ENCODE data around the gene PIRT. TPM values are rescaled to one million over a fixed set of nuclear protein-coding genes. Genes with fewer than 3 reads are reported as not detected.

The PIRT gene
- total and polyA plus RNA-seq, 2 of the 8 experiments (the other 6 are each of a cell fraction or from before 2014, with no cell fraction given), result 0.03 TPM; not detected in 1

GRCh38 chr17:10793816-10794215, 44.1 kb downstream of the PIRT start:
- H3K4me3 ChIP-seq (ENCODE audit: extremely low read depth in 1 of 4, insufficient read depth in 2 of 4, low read depth in 3 of 4, low read length in 4 of 4), result no peak overlapping the region
- FAIRE-seq, result no peak
- H2BK15ac ChIP-seq (ENCODE audit: low read length), result no peak overlapping the region
- no peak overlapping the region for H3K56ac ChIP-seq (replicated peaks; ENCODE audit: insufficient read length, low read depth, low read length)
- H3K79me1 ChIP-seq (ENCODE audit: low read depth, low read length), result no peaks in the 10 kb centered on the region
- H3K23me2 ChIP-seq (ENCODE audit: low read depth, low read length), result no peaks in the 10 kb centered on the region
- no peak overlapping the region for H3K4me2 ChIP-seq (ENCODE audit: insufficient read depth in 1 of 2, low read depth in 2 of 2, low read length in 2 of 2)
- H2AFZ ChIP-seq (ENCODE audit: low read length), result no peak overlapping the region
- no peak overlapping the region for H3K18ac ChIP-seq (ENCODE audit: extremely low read depth, low read length)
- H3K14ac ChIP-seq (ENCODE audit: insufficient read length), result no peak overlapping the region
- no peaks in the 10 kb centered on the region for H3K79me2 ChIP-seq (ENCODE audit: control insufficient read depth in 1 of 2, insufficient read depth in 2 of 2, low read length in 2 of 2)
- H2BK5ac ChIP-seq (ENCODE audit: low read depth, low read length), result no peak overlapping the region
- no peak overlapping the region for H3K4ac ChIP-seq (replicated peaks; ENCODE audit: insufficient read length, low read depth, low read length)
- H3K27ac ChIP-seq (ENCODE audit: low read depth, low read length), result no peak overlapping the region
- H2BK20ac ChIP-seq (ENCODE audit: low read length), result no peak overlapping the region
- TF ChIP-seq, protein P1, sequence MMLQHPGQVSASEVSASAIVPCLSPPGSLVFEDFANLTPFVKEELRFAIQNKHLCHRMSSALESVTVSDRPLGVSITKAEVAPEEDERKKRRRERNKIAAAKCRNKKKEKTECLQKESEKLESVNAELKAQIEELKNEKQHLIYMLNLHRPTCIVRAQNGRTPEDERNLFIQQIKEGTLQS (IDR thresholded peaks at IDR 0.05; ENCODE audit: insufficient read depth, low read depth, low read length), result no peak
- no peak overlapping the region for H2BK12ac ChIP-seq (ENCODE audit: low read depth, low read length)
- H4K8ac ChIP-seq (ENCODE audit: extremely low read depth, insufficient read depth, low read length), result no peak overlapping the region
- H3K23ac ChIP-seq (ENCODE audit: insufficient read length), result no peak overlapping the region
- ChIA-PET POLR2A (ENCODE audit: partially characterized antibody) (no interaction called here), CTCF (ENCODE audit: partially characterized antibody) (interaction anchor here (0.6 kb wide), 1 partner anchor 19 kb away, joined by 3 read pairs; no protein-coding TSS in a partner anchor)
- H3K27me3 ChIP-seq (replicated peaks in 1 of 4; ENCODE audit: control insufficient read depth in 3 of 4, extremely low read depth in 1 of 4, insufficient read depth in 3 of 4, low read length in 3 of 4), result no peaks in the 10 kb centered on the region; a peak in 1 of 7 replicates
- H3K36me3 ChIP-seq (ENCODE audit: control insufficient read depth in 2 of 4, insufficient read depth in 4 of 4, low read length in 3 of 4), result no peaks in the 10 kb centered on the region
- DNase-seq (ENCODE audit: low read depth in 1 of 2, low spot score in 2 of 2), result no peak
- peaks cover 1 to 7% (median 3%) of the 10 kb centered on the region in 4 experiments; a peak in 3 of 7 replicates for H3K4me1 ChIP-seq (replicated peaks in 1 of 4; ENCODE audit: control insufficient read depth in 3 of 4, insufficient read depth in 4 of 4, low read length in 3 of 4)
- H3K9ac ChIP-seq (replicated peaks in 1 of 4; ENCODE audit: extremely low read depth in 1 of 4, low read depth in 3 of 4, low read length in 3 of 4), result no peak overlapping the region
- no peaks in the 10 kb centered on the region for H3K9me3 ChIP-seq (ENCODE audit: insufficient read depth in 2 of 2, low read depth in 1 of 2, low read length in 1 of 2)
- no peaks in the 10 kb centered on the region for H4K20me1 ChIP-seq (replicated peaks in 1 of 2; ENCODE audit: control insufficient read depth in 1 of 2, insufficient read depth in 2 of 2, low read length in 2 of 2)
- 93% methylated on average over 4 of the region's 4 CpGs; no CpG with 5 or more reads in 1 of the 2 experiments for WGBS, 2 experiments (ENCODE audit: extremely low coverage in 1 of 2, insufficient coverage in 1 of 2, insufficient read length in 1 of 2, insufficient replicate concordance in 2 of 2, low coverage in 1 of 2, low lambda C conversion rate in 2 of 2, missing lambda C conversion rate in 1 of 2)
- no peak overlapping the region for H2BK120ac ChIP-seq (replicated peaks; ENCODE audit: low read depth, low read length)
- no peak overlapping the region for H2AK5ac ChIP-seq (ENCODE audit: low read depth, low read length)
- H4K5ac ChIP-seq (ENCODE audit: insufficient read length, low read depth, low read length), result no peak overlapping the region
- H4K91ac ChIP-seq (replicated peaks; ENCODE audit: insufficient read length, low read length), result no peak overlapping the region

All from H1 (cell line).